ENCODE data around the gene IL16. TPM values are rescaled to one million over a fixed set of nuclear protein-coding genes. Genes with fewer than 3 reads are reported as not detected.
A peak's percentile ranks its signal among the peaks of the same experiment; 100 is the strongest.

IL16 gene
- total RNA-seq, 4 donors from 2014 or later, result 4.9 to 11.5 (median 8.4) TPM

DNA sequence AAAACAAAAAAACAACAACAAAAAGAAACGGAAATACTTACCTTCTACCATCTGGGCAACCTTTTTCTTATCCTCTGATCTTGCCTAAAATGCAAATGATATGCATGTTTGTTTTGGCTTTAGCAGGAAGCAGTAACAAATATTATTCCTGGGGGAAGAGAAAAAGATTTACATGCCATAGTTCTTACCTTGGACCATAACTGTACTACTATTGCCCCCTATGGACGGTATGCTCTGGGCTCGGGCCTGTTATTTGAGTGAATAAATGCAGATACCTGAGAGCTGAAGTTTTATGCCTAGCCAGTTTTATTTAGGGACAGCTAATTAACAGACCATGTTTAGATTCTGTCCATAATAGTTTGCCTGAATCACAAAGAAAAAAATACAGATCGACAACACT is 139.9 kb downstream of the IL16 start:
- Histone ChIP-seq H3K36me3 (no peaks in the 10 kb centered on the region), H3K27me3 (no peaks in the 10 kb centered on the region), H3K9me3 (no peaks in the 10 kb centered on the region), H3K4me3 (replicated peaks in 1 of 3) (no peak overlapping the region), H3K27ac (no peak overlapping the region), H3K4me1 (peaks cover 0 to 8% of the 10 kb centered on the region in 2 donors)
- no peak for TF ChIP-seq POLR2A (IDR thresholded peaks at IDR 0.05)
- TF ChIP-seq, protein P1, sequence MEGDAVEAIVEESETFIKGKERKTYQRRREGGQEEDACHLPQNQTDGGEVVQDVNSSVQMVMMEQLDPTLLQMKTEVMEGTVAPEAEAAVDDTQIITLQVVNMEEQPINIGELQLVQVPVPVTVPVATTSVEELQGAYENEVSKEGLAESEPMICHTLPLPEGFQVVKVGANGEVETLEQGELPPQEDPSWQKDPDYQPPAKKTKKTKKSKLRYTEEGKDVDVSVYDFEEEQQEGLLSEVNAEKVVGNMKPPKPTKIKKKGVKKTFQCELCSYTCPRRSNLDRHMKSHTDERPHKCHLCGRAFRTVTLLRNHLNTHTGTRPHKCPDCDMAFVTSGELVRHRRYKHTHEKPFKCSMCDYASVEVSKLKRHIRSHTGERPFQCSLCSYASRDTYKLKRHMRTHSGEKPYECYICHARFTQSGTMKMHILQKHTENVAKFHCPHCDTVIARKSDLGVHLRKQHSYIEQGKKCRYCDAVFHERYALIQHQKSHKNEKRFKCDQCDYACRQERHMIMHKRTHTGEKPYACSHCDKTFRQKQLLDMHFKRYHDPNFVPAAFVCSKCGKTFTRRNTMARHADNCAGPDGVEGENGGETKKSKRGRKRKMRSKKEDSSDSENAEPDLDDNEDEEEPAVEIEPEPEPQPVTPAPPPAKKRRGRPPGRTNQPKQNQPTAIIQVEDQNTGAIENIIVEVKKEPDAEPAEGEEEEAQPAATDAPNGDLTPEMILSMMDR (IDR thresholded peaks at IDR 0.05), result peak in 1 of 6 experiments; percentile 6
- WGBS, 2 donors, result 89 to 90% methylated on average over 4 of the region's 4 CpGs
- DNase-seq, result no peak
- intact Hi-C loops (cut with DNase I), result no loop called here

DNA sequence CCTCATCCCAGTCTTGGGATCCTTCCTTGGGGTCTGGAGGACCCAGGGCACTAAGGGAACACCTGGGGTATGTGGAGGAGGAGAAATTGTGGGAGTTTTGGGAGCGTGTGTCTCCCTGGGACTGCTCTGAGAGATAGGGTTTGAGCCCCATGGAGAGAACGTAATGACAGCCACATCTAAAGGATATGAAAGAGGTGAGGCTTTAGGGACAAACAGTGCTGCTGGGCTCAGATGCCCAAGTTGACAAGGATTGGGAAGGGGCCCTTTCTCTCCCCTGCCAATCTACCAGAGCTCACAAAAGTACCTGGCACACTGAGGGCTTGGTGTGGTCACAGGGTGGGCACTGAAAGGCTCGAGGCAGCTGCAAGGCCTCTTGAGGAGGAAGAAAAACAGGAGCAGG is 140.6 kb downstream of the IL16 start:
- H3K27me3 ChIP-seq, result no peaks in the 10 kb centered on the region
- no peak overlapping the region for H3K27ac ChIP-seq
- TF ChIP-seq POLR2A (IDR thresholded peaks at IDR 0.05), result no peak
- TF ChIP-seq, protein P1 (IDR thresholded peaks at IDR 0.05), result no peak
- no peak overlapping the region for H3K4me3 ChIP-seq (replicated peaks in 1 of 3)
- H3K36me3 ChIP-seq, result no peaks in the 10 kb centered on the region
- H3K9me3 ChIP-seq, result no peaks in the 10 kb centered on the region
- intact Hi-C loops (cut with DNase I), result no loop called here
- H3K4me1 ChIP-seq, result peaks cover 0 to 8% of the 10 kb centered on the region in 2 donors
- 85 to 87% methylated on average over 3 of the region's 3 CpGs for WGBS, 2 donors
- no peak for DNase-seq

DNA sequence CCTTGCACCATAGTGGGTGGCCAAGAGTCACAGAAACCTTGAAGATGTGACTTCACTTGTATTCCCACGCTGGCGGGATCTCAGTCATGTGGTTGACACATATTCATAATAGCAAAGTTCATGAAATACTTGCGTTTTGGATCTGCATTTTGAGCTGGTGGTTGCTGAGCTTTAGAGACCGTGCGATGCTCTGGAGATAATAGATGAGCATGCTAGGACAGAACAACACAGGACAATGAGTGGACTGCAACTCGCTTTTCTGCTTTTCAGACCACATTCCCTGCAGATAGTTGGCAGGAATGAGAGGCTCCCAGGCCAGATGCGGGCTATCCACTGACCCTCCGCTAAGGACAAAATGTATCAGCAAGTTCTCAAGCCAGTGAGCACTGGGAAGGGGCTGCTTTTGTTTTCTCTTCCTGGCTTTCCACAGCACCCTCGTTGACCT is 141.1 kb downstream of the IL16 start:
- intact Hi-C loops (cut with DNase I), result no loop called here
- no peaks in the 10 kb centered on the region for H3K27me3 ChIP-seq
- H3K4me3 ChIP-seq (replicated peaks in 1 of 3), result no peak overlapping the region
- no peak for DNase-seq
- H3K4me1 ChIP-seq, result peaks cover 0 to 8% of the 10 kb centered on the region in 2 donors
- TF ChIP-seq, protein P1 (IDR thresholded peaks at IDR 0.05), result no peak
- no peak for TF ChIP-seq POLR2A (IDR thresholded peaks at IDR 0.05)
- no peak overlapping the region for H3K27ac ChIP-seq
- no peaks in the 10 kb centered on the region for H3K36me3 ChIP-seq
- 66% methylated on average over 9 of the region's 9 CpGs for WGBS, 2 donors
- H3K9me3 ChIP-seq, result no peaks in the 10 kb centered on the region

DNA sequence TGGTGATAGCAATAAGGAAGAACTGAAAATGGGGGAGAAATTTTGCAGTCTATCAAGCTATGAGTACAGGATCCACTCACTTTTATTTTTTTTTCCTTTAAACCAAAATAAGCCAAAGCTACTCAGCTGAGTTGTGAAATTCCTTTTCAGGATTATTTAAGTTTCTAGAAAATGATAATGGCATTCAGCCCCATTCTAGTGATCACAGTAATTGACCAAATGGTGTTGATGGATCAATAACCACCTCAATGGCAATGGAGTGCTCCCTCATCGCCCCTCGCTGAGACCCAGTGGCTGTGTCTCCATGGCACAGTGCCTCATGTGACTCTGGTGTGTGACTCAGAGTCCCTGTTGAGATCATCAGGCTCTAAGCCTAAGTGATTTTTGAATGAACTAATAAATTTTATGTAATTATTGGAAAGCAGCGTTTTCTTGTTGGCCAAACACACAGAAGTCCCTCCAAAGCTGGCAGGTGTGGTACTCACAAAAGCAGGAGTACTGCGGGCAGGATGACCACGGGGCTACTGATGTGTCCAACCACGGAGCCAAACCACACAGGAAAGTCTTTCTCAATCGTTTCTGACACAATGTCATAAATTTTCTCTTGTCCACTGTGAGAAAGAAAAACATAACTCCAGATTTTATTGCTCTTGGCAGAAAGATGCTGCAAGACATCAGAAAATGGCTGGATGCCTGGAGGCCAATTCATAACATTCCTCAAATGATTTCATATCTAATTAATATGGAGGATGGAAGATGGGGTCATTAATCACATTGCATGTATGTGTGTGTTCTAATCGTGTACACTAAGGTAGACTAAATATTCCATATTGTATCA is 141.7 kb downstream of the IL16 start:
- no peak overlapping the region for H3K27ac ChIP-seq
- no peaks in the 10 kb centered on the region for H3K36me3 ChIP-seq
- H3K27me3 ChIP-seq, result no peaks in the 10 kb centered on the region
- no peak overlapping the region for H3K4me3 ChIP-seq (replicated peaks in 1 of 3)
- WGBS, 2 donors, result 71 to 73% methylated on average over 8 of the region's 8 CpGs
- DNase-seq, result peak in 1 of 2 donors; percentile 5
- intact Hi-C loops (cut with DNase I), result no loop called here
- H3K4me1 ChIP-seq, result peaks cover 0 to 8% of the 10 kb centered on the region in 2 donors
- no peaks in the 10 kb centered on the region for H3K9me3 ChIP-seq
- TF ChIP-seq, protein P1 (IDR thresholded peaks at IDR 0.05), result no peak
- TF ChIP-seq POLR2A (IDR thresholded peaks at IDR 0.05), result no peak

DNA sequence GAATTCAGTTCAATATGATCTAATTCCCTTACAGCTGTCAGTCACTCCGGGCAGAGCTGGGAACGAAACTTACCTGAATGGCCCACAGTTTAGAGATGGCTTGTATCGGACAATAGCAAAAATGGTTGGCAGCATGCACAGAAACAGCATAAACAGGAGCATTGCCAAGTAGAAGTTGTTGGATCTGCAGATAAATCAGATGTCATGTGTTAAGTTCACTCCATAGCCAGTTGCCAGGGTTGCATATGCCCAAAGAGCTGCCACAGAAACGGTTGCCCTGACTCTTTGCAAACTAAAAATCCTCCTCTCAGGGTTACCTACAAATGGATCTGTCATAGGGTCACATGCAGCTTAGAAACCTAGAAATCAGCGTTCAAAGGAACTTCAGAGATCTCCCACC is 142.6 kb downstream of the IL16 start:
- 86 to 91% methylated on average over 5 of the region's 5 CpGs for WGBS, 2 donors
- intact Hi-C loops (cut with DNase I), result no loop called here
- no peak for DNase-seq
- no peak for TF ChIP-seq POLR2A (IDR thresholded peaks at IDR 0.05)
- TF ChIP-seq, protein P1 (IDR thresholded peaks at IDR 0.05), result no peak
- H3K4me1 ChIP-seq, result peaks cover 0 to 8% of the 10 kb centered on the region in 2 donors
- no peak overlapping the region for H3K4me3 ChIP-seq (replicated peaks in 1 of 3)
- H3K36me3 ChIP-seq, result no peaks in the 10 kb centered on the region
- H3K27ac ChIP-seq, result no peak overlapping the region
- no peaks in the 10 kb centered on the region for H3K27me3 ChIP-seq
- H3K9me3 ChIP-seq, result no peaks in the 10 kb centered on the region
